HG03520 (cell line): ENCODE results near the gene TMCC1.
A peak's percentile ranks its signal among the peaks of the same experiment; 100 is the strongest.

Experiments
- ATAC-seq: cut with Tn5 transposase; IDR thresholded peaks from one replicate; pipeline ENCODE4 v1.9.1; 2021; ENCODE audit warnings: mild to moderate bottlenecking, moderate library complexity; ENCODE audit not compliant: unreplicated experiment

TMCC1 gene

DNA sequence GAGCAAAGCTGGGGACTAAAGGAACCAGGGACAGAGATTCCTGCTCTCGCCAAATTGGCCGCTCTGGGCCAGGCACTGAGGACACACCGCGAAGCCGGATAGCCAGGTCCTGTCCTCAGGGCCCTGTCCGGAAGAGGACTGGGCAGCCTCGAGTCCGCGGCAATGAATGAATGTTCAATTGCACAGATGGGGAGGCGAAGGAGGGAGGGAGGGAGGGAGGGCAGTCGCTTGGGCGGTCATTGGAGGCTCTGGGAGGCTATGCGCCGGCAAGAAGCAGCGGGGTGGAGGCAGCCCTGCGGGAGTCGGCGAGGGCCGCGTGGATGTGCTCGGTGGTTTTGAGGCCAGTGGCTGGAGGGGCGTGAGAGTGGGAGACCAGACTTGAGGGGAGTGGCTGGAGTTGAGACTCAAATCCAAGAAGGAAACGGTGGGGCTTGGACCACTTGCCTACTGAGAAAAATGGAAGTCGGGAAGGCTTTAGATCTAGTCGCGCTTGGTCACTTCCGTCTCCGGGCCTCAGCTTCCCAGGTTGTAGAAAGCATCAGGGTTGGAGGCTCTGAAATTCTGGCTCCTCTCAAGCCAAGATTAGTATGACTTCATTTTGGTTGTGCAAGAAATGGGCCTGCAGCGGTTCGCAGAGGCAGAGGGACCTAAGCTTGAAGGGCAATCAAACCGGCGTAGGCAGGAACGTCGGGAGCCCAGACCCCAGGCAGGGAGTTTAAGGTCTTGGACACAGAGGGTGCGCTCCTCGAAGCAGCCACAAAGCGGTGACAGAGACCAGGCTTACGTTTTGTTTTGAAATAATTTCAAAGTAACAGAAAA is 266.0 kb downstream of the TMCC1 start:
- peak; percentile 39 for ATAC-seq

- ATAC-seq: peak; percentile 85
Observed at GRCh38 chr3:129626744-129627349, 266.7 kb downstream of the TMCC1 start.

GRCh38 chr3:129625072-129625874 is 268.2 kb downstream of the TMCC1 start:
- ATAC-seq: no peak

- no peak for ATAC-seq
Observed at GRCh38 chr3:129624347-129625071, 269.0 kb downstream of the TMCC1 start.

DNA sequence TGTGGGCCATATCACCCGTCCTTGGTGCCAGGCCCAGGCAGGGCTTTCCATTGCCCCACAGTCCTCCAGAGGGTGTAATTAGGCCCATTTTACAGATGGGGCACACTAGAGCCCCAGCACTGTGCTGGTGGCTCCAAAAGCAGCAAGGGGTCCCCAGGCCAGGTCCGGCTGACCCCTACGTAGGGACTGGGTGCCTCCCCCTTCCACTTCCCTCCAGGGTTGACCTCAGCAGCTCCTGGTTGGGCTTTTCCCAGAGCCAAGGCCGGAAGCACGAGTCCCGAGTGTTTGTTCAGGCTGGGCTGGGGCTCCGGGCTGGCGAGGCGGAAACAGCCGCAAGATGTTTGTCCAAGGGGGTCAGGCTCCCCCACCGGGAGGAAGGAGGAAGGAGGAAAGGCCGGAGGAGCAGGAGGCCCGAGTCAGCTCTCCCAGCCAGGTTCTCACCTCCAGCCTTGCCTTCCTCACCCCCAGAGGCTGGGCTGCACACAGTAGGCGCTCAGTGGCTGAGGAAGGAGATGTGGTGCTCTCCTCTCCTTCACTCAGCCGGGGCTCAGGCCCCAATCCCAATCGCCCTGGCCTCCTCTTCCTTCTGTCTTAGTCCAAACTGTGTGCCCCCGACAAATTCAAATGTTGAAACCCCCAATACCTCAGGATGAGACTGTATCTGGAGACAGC is 269.9 kb downstream of the TMCC1 start:
- no peak for ATAC-seq

DNA sequence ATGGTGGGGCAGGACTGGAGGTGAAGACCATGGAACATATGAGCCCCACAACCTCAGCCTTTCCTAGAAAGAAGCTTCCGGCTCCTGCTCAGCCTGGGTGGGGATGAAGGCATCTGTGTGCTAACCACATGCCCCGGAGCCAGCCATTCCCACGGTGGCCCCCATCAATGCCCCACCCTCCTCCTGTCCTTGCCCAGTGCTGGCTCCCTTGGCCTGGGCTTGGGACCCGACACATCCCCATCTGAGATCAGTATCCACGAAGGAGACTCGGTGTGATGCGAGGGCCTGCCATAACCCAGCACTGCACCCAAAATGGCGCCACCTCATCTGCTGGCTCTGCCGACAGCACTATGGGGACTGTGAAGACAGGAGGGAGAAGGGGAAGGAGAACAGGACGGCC is 270.6 kb downstream of the TMCC1 start:
- ATAC-seq: no peak

- no peak for ATAC-seq
Observed at GRCh38 chr3:129622226-129622874, 271.2 kb downstream of the TMCC1 start.

- ATAC-seq: no peak
Observed at GRCh38 chr3:129621626-129622225, 271.8 kb downstream of the TMCC1 start.

DNA sequence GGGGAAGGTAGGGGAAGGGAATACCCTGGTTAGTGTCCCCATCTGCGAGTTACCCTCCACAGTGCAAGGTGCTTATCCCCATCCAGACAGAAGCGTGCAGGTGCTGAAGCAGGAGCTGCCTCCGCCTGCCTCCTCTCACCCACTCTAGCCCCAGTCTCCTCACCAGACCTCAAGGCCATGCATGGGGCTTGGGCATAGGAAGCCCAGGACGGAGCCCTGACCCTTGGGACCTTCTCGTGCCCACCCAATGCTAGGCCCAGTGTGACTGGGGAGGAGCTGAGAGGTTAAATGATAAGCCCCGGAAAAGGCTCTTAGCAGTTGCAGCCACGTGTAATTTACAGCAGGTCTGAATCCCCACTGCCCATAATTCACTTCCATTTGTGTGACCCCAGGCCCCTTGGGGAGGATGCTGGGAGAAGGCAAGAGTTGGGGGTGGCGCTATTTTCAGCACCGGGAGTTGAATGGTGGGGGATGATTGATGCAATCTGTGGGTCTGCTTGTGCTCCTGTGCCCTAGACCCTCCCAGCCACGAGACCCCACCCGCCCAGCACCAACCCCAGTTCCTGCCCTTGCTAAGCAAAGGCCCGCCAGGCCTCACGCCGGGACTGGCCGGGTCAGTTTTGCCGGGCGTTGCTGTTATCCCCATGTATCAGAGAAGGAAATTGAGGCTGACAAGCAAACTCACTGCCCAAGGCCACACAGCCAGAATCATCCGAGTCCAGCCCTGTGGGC is 272.5 kb downstream of the TMCC1 start:
- ATAC-seq: no peak

- no peak for ATAC-seq
Observed at GRCh38 chr3:129619726-129620162, 273.8 kb downstream of the TMCC1 start.

GRCh38 chr3:129618901-129619671 is 274.4 kb downstream of the TMCC1 start:
- no peak for ATAC-seq

DNA sequence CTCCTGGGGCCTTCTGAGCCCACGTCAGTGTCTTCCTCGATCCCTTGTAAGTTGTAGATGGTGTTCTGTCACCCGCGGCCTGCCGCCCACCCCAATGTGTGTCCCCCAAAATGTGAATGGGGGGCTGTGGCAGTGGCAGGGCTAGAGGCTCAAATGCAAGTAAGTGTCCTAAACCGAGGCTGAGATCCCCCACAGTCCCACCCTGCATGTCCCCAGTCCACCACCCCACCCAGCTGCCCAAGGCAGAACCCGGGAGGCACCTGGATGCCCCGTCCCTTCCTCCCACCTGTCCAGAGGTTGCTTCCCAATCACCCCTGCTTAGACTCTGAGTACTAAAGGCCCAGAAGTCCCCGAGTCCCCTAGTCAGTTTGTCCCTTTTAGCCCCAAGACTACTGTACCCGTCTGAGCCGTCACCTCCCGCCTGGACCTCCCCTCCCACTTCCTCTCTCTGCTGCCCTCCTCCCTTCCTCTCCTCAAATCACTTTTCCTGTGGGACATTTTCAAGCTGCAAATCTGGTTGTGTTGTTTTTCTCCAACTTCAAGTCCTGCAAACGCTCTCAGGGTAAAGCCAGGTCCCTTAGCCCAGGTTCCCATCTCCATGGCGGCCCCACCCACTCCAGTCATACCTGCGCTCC is 275.2 kb downstream of the TMCC1 start:
- ATAC-seq: no peak

- no peak for ATAC-seq
Observed at GRCh38 chr3:129617381-129618185, 275.9 kb downstream of the TMCC1 start.

- no peak for ATAC-seq
Observed at GRCh38 chr3:129616713-129617112, 276.8 kb downstream of the TMCC1 start.

GRCh38 chr3:129616291-129616690 is 277.2 kb downstream of the TMCC1 start:
- ATAC-seq: no peak

- no peak for ATAC-seq
Observed at GRCh38 chr3:129615751-129616281, 277.7 kb downstream of the TMCC1 start.
